MCF 10A (cell line): ENCODE results near the gene LPP. TPM values are rescaled to one million over a fixed set of nuclear protein-coding genes. Genes with fewer than 3 reads are reported as not detected.

Experiments used
- BruUV-seq: library from RNA; stranded (reverse); fragments of 400-500 nt; replicated peaks from 2 replicates; lab custom pipeline; 2021; lab: Mats Ljungman, UMichigan
- CTCF ChIA-PET: fragments of 300-600 bp; sonication (Branson Sonifier 250); formaldehyde crosslinking; extraction: SDS; loops from one replicate; lab custom pipeline; 2021; ENCODE audit warnings: antibody characterized with exemption, inconsistent platforms; lab: Yijun Ruan, JAX
- POLR2A ChIA-PET: fragments of 300-600, 350-650 bp; sonication (Branson Sonifier 250); formaldehyde crosslinking; extraction: SDS; loops from one replicate; lab custom pipeline; 2020; ENCODE audit warnings: antibody characterized with exemption, inconsistent platforms; lab: Yijun Ruan, JAX
- DNase-seq: peaks from one replicate; pipeline ENCODE4 v3.0.0-alpha.2; 2018; ENCODE audit not compliant: unreplicated experiment
- H3K27ac Mint-ChIP-seq: one replicate; pipeline ENCODE4 v1.8.0; 2022; ENCODE audit warnings: mild to moderate bottlenecking, low read depth, mixed read lengths; ENCODE audit not compliant: unreplicated experiment
- H3K27me3 Mint-ChIP-seq: one replicate; pipeline ENCODE4 v1.8.0; 2022; ENCODE audit warnings: mixed read lengths; ENCODE audit not compliant: insufficient read depth, unreplicated experiment
- H3K36me3 Mint-ChIP-seq: one replicate; pipeline ENCODE4 v1.8.0; 2022; ENCODE audit warnings: mild to moderate bottlenecking, moderate library complexity, mixed read lengths; ENCODE audit not compliant: insufficient read depth, unreplicated experiment
- H3K4me1 Mint-ChIP-seq: one replicate; pipeline ENCODE4 v1.8.0; 2022; ENCODE audit warnings: mixed read lengths; ENCODE audit not compliant: insufficient read depth, unreplicated experiment
- H3K4me3 Mint-ChIP-seq: one replicate; pipeline ENCODE4 v1.8.0; 2022; ENCODE audit warnings: mild to moderate bottlenecking, moderate library complexity, mixed read lengths; ENCODE audit not compliant: unreplicated experiment
- H3K9me3 Mint-ChIP-seq: one replicate; pipeline ENCODE4 v1.8.0; 2022; ENCODE audit warnings: mixed read lengths; ENCODE audit not compliant: unreplicated experiment
- CTCF ChIP-seq: fragments of 200-600 bp; IDR thresholded peaks from one replicate; pipeline ENCODE4 v1.8.0; 2022; ENCODE audit warnings: antibody characterized with exemption, mild to moderate bottlenecking; ENCODE audit not compliant: unreplicated experiment
- intact Hi-C: fragments of 100-400 bp; cut with micrococcal nuclease; formaldehyde crosslinking; loops from 2 replicates; pipeline ENCODE4 v1.14.1; 2022
- total RNA-seq: library from RNA; stranded (reverse); gene quantifications from 2 replicates; pipeline ENCODE4 v1.2.3, GENCODE V29; 2022

Gene LPP
- total RNA-seq, 1 experiment from 2014 or later, result 117 TPM

- no TSS peak for BruUV-seq
- H3K36me3 Mint-ChIP-seq, result peaks cover 22% of the 10 kb centered on the region
- DNase-seq, result no peak
- CTCF ChIA-PET, result interaction anchor here (0.6 kb wide), 2 partner anchors 31 to 441 kb away, joined by 3 read pairs; no protein-coding TSS in a partner anchor
- TF ChIP-seq CTCF, result no peak
- H3K9me3 Mint-ChIP-seq, result no peaks in the 10 kb centered on the region
- H3K27me3 Mint-ChIP-seq, result no peaks in the 10 kb centered on the region
- intact Hi-C loops, result no loop called here
- POLR2A ChIA-PET, result no interaction called here
- no peak overlapping the region for H3K27ac Mint-ChIP-seq
- H3K4me3 Mint-ChIP-seq, result no peak overlapping the region
- H3K4me1 Mint-ChIP-seq, result peaks cover 6% of the 10 kb centered on the region
Observed at GRCh38 chr3:188177721-188178120, 23.8 kb downstream of the LPP start.

- H3K27me3 Mint-ChIP-seq, result no peaks in the 10 kb centered on the region
- ChIA-PET CTCF (no interaction called here), POLR2A (no interaction called here)
- H3K27ac Mint-ChIP-seq, result peak overlapping the region; percentile 40
- BruUV-seq, result no TSS peak
- H3K9me3 Mint-ChIP-seq, result no peaks in the 10 kb centered on the region
- H3K4me3 Mint-ChIP-seq, result no peak overlapping the region
- H3K36me3 Mint-ChIP-seq, result peaks cover 22% of the 10 kb centered on the region
- peaks cover 6% of the 10 kb centered on the region for H3K4me1 Mint-ChIP-seq
- intact Hi-C loops, result no loop called here
- TF ChIP-seq CTCF, result no peak
- no peak for DNase-seq
Observed at GRCh38 chr3:188178293-188178936, 24.5 kb downstream of the LPP start.

- no peaks in the 10 kb centered on the region for H3K9me3 Mint-ChIP-seq
Observed at GRCh38 chr3:188179006-188179966, 25.3 kb downstream of the LPP start.

More at GRCh38 chr3:188179006-188179966, 25.3 kb downstream of the LPP start:
- POLR2A ChIA-PET, result interaction anchor here (0.5 kb wide), 1 partner anchor 13 kb away, joined by 3 read pairs; no protein-coding TSS in a partner anchor
- no peak for TF ChIP-seq CTCF
- Mint-ChIP-seq H3K36me3 (peaks cover 13% of the 10 kb centered on the region), H3K4me3 (no peak overlapping the region), H3K4me1 (peaks cover 7% of the 10 kb centered on the region), H3K27me3 (no peaks in the 10 kb centered on the region), H3K27ac (peak overlapping the region; percentile 40)
- intact Hi-C loops, result no loop called here
- no peak for DNase-seq
- CTCF ChIA-PET, result no interaction called here
- BruUV-seq, result no TSS peak
